GM21576 (cell line): ENCODE measurements around the gene COL28A1.
A peak's percentile ranks its signal among the peaks of the same experiment; 100 is the strongest.
"Not testable (repeated sequence)": the region's sequence is repeated elsewhere in the genome, so short reads cannot be mapped to it uniquely, and the experiment has no call there.

Source experiments
- ATAC-seq: cut with Tn5 transposase; IDR thresholded peaks from one replicate; pipeline ENCODE4 v1.9.1; 2021; ENCODE audit warnings: mild to moderate bottlenecking, moderate library complexity; ENCODE audit not compliant: unreplicated experiment

Gene COL28A1

GRCh38 chr7:7476381-7476780 is 59.3 kb downstream of the COL28A1 start:
- ATAC-seq = no peak

- no peak for ATAC-seq
Measured at GRCh38 chr7:7475601-7476000, 60.1 kb downstream of the COL28A1 start.

GRCh38 chr7:7474436-7474835 is 61.2 kb downstream of the COL28A1 start:
- ATAC-seq = no peak

- ATAC-seq = not testable (repeated sequence)
Measured at GRCh38 chr7:7464991-7465765, 70.5 kb downstream of the COL28A1 start.

GRCh38 chr7:7454000-7454399 is 81.7 kb downstream of the COL28A1 start:
- ATAC-seq = no peak

- ATAC-seq = no peak
Measured at GRCh38 chr7:7452652-7453051, 83.0 kb downstream of the COL28A1 start.

- no peak for ATAC-seq
Measured at GRCh38 chr7:7452119-7452518, 83.6 kb downstream of the COL28A1 start.

GRCh38 chr7:7449055-7449454 is 86.6 kb downstream of the COL28A1 start:
- ATAC-seq = no peak

GRCh38 chr7:7446616-7447015 is 89.1 kb downstream of the COL28A1 start:
- no peak for ATAC-seq

- ATAC-seq = no peak
Measured at GRCh38 chr7:7443806-7444350, 91.8 kb downstream of the COL28A1 start.

GRCh38 chr7:7439564-7439963 is 96.1 kb downstream of the COL28A1 start:
- no peak for ATAC-seq

GRCh38 chr7:7438851-7439250 is 96.8 kb downstream of the COL28A1 start:
- no peak for ATAC-seq

GRCh38 chr7:7435978-7436377 is 99.7 kb downstream of the COL28A1 start:
- no peak for ATAC-seq

- ATAC-seq = no peak
Measured at GRCh38 chr7:7434329-7434728, 101.3 kb downstream of the COL28A1 start.

GRCh38 chr7:7433811-7434210 is 101.9 kb downstream of the COL28A1 start:
- ATAC-seq = no peak

GRCh38 chr7:7432979-7433378 is 102.7 kb downstream of the COL28A1 start:
- no peak for ATAC-seq

GRCh38 chr7:7428806-7429205 is 106.9 kb downstream of the COL28A1 start:
- ATAC-seq = no peak

- ATAC-seq = no peak
Measured at GRCh38 chr7:7427363-7427762, 108.3 kb downstream of the COL28A1 start.

GRCh38 chr7:7426676-7427075 is 109.0 kb downstream of the COL28A1 start:
- no peak for ATAC-seq

GRCh38 chr7:7425321-7425720 is 110.4 kb downstream of the COL28A1 start:
- no peak for ATAC-seq

GRCh38 chr7:7424151-7424873 is 111.4 kb downstream of the COL28A1 start:
- ATAC-seq = peak; percentile 77

- no peak for ATAC-seq
Measured at GRCh38 chr7:7422641-7423040, 113.0 kb downstream of the COL28A1 start.
